HG02943 (cell line): Measurements from ENCODE around the gene RABGAP1L.
A peak's percentile ranks its signal among the peaks of the same experiment; 100 is the strongest.
"Not testable (repeated sequence)": the region's sequence is repeated elsewhere in the genome, so short reads cannot be mapped to it uniquely, and the experiment has no call there.

Source experiments
- ATAC-seq: cut with Tn5 transposase; IDR thresholded peaks from one replicate; pipeline ENCODE4 v1.9.1; 2021; ENCODE audit warnings: mild to moderate bottlenecking, low read depth, moderate library complexity; ENCODE audit not compliant: unreplicated experiment

Gene RABGAP1L

DNA sequence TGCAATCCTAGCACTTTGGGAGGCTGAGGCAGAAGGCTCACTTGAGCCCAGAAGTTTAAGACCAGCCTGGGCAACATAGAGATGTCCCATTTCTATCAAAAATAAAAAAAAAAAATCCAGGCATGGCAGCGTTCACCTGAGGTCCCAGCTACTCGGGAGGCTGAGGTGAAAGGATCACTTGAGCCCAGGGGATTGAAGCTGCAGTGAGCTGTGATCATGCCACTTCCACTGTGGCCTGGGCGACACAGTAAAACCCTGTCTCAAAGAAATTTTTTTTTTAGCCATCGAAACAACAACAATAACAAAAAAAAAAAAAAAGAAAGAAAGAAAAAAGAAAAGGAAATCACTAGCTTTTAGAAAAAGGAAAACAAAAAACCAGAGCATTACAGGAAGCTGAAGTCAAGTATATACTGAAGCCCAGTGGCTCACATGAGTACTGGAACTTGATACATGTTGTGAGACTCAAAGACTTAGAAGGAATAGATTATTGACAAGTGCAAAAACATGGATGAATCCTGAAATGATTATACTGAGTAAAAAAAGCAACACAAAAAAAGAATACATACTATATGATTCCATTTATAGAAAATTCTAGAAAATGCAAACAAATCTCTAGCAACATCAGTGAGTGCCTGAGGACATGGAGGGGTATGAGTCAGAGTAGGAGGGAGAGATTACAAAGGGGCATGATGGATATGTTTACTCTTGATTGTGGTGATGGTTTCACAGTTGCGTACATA is 6.1 kb upstream of the RABGAP1L start:
- ATAC-seq = no peak

DNA sequence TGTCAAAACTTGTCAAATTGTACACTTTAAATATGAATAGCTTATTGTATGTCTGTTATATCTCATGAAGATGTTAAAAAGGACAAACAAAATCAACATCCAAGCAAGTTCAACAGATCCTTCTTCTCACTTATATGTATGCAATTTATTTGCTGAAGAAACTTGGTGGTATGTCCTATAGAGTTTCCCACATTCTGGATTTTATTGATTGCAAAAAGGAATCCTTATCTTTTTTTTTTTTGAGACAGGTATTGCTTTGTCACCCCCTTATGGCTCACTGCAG is 5.6 kb upstream of the RABGAP1L start:
- no peak for ATAC-seq

DNA sequence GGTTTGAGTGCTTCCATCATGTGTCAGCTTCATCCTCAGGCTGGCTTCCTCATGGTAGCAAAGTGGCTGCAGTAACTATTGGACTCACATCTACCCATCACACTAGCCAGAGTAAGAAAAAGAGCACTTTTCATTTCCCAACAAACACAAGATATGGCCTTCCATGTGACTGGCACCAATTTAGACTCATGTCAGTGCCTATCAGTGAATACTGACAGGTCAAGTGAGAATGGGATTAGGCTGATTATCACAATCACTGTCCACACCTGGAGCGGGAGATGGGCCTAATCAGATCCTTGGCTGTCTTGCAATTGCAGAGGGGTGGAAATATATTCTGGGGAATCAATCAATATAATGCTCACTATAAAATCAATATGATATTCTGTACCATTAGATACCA is 2.9 kb upstream of the RABGAP1L start:
- no peak for ATAC-seq

DNA sequence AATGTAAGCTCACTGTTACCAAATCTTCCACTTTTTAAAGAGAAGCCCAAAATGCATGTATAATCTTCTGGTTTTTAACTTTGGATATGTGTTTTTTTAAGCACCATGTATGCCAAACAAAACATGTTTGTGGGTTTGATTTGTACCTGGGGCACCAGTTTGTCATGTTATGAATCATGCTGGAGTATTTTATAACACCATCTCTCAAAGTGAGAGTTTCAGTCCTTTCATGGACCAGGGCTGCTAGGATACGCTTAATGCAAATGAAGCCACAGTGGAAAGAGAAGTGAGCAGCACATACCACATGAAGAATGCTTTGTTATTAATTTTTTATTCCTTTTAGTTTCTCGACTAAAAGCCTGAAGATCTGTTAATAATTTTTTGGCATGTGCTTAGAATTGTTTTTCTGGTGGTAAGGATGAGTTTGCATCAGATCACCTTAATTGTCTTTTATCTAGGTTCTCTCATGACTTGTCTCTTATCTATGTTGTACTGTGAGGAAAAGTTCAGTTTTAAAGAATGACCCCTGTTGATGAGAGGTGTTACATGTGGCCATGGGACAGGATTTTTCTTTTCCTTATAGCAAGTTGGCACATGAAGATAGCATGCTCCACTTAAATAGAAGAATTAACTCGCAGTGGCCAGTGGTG is 2.0 kb upstream of the RABGAP1L start:
- ATAC-seq = peak; percentile 48

DNA sequence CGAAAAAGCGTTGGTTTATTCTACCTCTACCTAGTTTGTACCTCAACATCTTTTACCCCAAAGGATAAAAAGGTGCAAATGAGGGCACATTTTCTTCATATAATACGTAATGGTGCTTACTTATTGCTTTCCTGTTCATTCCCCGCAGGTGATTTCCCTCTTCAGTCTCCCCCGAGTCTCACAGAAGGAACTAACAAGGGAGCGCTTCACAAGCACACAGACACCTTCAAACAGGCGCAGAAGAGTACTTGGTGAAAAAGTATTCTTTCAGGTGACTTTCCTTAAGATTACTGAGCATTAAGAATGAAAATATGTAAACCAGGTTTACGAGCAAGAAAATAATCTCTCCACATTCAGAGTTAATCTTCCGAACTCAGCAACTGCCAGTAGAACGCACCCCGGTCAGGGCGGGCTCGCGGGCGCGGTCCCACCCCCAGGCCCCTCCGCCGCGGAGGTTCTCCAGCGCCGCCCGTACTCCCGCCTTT is 511 bp upstream of the RABGAP1L start:
- peak; percentile 5 for ATAC-seq

- ATAC-seq = no peak
These were observed 771 bp downstream of the RABGAP1L start for GRCh38 chr1:174160109-174160473.

GRCh38 chr1:174160603-174161002 is 1.3 kb downstream of the RABGAP1L start:
- ATAC-seq = no peak

GRCh38 chr1:174161813-174162212 is 2.5 kb downstream of the RABGAP1L start:
- no peak for ATAC-seq

DNA sequence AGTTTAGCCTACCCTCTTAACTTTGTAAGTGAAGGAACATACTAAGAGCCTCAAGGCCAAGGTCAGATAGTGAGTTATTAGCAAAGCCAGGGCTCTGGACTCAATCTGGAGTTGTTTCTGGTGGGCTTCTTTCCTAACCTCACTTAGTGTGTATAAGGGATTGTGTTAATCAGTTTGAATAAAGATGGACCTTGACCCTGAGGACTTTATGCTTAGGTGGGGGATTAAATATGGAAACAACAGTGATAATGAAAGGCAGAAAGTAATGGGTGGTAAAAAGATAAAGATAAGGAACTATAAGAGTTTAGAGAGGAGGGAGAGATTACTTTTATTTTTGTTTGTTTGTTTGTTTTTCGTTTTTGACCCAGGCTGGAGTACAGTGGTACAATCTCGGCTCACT is 5.5 kb downstream of the RABGAP1L start:
- ATAC-seq = no peak

- no peak for ATAC-seq
These were observed 6.3 kb downstream of the RABGAP1L start for GRCh38 chr1:174165471-174166137.

DNA sequence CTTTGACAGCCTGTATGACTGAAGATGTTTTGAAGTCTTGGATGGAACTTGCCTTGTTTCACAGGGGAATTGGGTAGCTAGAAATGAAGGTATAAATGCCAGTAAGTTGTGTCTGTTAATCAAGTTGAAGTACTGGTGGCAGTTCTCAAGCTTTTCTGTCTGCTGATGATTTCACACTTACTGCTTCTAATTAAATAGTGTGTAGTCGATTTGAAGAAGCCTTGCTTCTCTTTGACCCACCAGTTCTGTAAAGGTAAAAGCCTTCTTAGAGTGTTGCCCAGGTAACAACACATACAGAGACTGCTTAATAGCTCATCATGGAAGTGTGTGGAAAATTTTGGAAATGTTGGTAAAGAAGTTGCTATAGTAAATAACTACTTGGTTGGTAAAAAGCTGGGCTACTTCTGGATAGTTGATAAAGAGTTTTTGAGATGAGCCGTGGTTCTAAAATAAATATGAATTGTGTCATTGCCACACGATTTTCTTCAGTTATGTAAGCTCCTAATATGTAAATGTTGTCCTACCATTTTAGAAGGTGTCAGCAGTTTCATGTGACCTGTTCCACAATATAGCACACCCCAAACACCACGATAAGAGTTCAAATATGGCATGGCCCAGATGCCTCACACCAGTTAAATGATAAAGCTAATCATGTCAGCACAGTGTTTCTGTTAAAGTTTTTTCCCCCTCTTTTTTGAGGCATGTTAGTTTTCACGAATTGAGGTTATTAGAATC is 7.4 kb downstream of the RABGAP1L start:
- no peak for ATAC-seq

DNA sequence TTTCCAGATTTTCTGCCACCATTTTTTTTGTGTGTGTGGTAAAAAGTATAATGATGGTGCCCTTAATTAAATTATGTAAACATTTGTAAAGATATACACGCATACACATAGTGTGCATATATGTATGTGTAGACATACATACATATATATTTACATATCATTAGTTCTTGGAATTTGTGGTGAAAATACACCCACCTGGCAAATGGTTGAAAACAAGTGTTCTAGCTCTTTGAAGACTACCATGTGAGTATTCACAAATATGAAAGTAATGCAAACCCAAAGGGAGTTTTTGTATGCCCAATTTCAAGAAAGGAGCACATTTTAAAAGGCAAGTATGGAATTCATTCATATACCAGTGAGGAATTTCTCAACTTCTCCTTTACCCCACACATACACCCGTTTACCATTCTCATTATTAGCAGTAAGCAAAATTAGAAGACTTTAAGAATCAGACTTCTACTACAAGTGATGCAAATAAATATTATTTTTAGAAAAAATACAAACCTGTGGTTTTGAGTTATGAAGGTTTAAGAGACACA is 8.0 kb downstream of the RABGAP1L start:
- no peak for ATAC-seq

DNA sequence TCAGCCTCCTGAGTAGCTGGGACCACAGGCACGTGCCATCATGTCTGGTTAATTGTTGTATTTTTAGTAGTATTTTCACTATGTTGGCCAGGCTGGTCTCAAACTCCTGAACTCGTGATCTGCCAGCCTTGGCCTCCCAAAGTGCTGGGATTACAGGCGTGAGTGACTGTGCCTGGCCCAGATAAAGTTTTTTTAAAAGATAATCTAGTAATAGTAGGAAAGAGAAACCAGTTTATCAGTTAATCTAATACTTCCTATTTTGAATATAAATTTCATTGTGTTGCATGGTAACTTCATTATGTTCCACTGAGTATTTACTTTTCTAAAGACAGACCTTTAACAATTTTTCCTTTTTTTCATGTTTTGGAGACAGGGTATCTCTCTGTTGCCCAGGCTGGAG is 10.0 kb downstream of the RABGAP1L start:
- no peak for ATAC-seq

GRCh38 chr1:174171073-174171472 is 11.8 kb downstream of the RABGAP1L start:
- ATAC-seq = no peak

GRCh38 chr1:174174461-174175329 is 15.4 kb downstream of the RABGAP1L start:
- no peak for ATAC-seq

- ATAC-seq = not testable (repeated sequence)
These were observed 19.1 kb downstream of the RABGAP1L start for GRCh38 chr1:174178459-174178858.

GRCh38 chr1:174189428-174190062 is 30.2 kb downstream of the RABGAP1L start:
- ATAC-seq = no peak

DNA sequence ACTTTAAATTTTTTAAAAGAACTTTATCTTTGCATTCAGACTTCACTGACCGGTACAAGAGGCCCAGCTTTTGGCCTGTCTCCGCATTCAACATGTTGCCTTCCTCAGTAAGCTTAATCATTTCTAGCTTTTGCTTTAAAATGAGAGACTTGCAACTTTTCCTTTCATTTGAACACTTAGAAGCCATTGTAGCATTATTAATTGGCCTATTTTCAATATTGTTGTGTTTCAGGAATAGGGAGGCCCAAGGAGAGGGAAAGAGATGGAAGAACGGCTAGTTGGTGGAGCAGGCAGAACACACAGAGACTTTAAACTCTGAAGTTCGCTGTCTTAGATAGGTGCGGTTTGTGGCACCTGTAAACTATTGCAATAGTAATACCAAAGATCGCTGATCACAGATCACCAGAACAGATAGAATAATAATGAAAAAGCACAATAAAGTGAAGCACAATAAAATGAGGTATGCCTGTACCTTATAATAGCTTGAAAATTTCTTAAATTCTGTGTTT is 31.4 kb downstream of the RABGAP1L start:
- no peak for ATAC-seq

DNA sequence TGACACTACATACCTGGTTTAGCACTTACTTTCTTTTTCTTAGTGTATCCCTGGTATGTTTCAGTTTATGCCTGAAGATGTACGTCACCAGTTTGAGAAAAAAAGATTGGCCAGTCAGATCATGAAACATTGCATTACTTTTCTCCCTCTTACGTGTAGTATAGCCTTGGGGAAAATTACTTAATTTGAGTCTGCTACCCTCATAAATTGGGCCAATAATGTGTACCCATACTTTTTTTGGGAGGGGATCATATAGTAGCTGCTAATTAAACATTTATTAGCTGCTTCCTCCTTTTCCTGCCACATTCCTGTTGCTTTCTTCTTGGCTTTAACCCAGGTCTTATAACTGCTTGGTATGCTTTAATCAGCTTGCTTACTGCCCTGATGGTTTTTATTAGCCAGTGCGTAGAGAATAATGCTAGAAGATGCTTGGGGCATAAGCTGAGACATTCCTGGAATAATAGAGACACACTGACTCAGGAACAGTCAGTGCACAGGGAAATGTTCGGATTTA is 32.1 kb downstream of the RABGAP1L start:
- ATAC-seq = no peak
